ENCODE measurements around the gene RARS1.

DNA sequence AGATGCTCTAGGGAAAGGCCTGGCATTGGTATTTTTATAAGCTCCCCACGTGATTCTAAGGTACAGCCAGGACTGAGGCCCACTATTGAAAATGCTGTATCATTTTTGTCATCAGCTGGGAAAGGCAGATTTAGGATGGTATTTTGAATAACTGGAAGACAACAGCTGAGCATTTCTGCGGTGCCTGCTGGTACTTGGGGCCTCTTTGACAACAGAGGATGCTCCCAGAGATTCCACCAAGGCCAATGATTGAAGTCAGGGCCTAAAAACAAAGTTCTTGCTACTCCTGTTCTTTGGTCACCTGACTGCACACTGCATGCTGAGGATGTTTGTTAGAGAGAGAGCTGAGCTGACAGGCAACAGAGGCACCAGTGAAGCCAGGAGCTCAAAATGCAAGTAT, 50.9 kb downstream of the RARS1 start:
- TF ChIP-seq CTCF (IDR thresholded peaks at IDR 0.05) = no peak
- no peak for TF ChIP-seq POLR2A (IDR thresholded peaks at IDR 0.05)
